SJCRH30 (cell line): ENCODE data around the gene P2RY10. TPM values are rescaled to one million over a fixed set of nuclear protein-coding genes. Genes with fewer than 3 reads are reported as not detected.
"Not testable (repeated sequence)": the region's sequence is repeated elsewhere in the genome, so short reads cannot be mapped to it uniquely, and the experiment has no call there.

Experiments
- DNase-seq, 2 experiments: peaks; one replicate each; pipeline ENCODE4 v3.0.0-alpha.2; 2015 to 2020
- H3K27ac ChIP-seq: fragments of 250-450 bp; sonication (Bioruptor Pico); 2 replicates; pipeline ENCODE4 v1.5.1; 2020; ENCODE audit warnings: mild to moderate bottlenecking, moderate library complexity
- H3K27me3 ChIP-seq: fragments of 250-450 bp; sonication (Bioruptor Pico); 2 replicates; pipeline ENCODE4 v1.5.1; 2020; ENCODE audit warnings: mild to moderate bottlenecking, moderate library complexity
- H3K36me3 ChIP-seq: fragments of 250-450 bp; sonication (Bioruptor Pico); 2 replicates; pipeline ENCODE4 v1.5.1; 2020; ENCODE audit warnings: mild to moderate bottlenecking, moderate library complexity
- H3K4me1 ChIP-seq: fragments of 250-450 bp; sonication (Bioruptor Pico); 2 replicates; pipeline ENCODE4 v1.5.1; 2020; ENCODE audit warnings: mild to moderate bottlenecking, moderate library complexity
- H3K4me3 ChIP-seq: fragments of 250-450 bp; sonication (Bioruptor Pico); 2 replicates; pipeline ENCODE4 v1.5.1; 2020; ENCODE audit warnings: mild to moderate bottlenecking, moderate library complexity
- H3K9me3 ChIP-seq: fragments of 250-450 bp; sonication (Bioruptor Pico); replicated peaks from 2 replicates; pipeline ENCODE4 v1.5.1; 2020; ENCODE audit warnings: mild to moderate bottlenecking, moderate library complexity
- total RNA-seq: library from RNA; depleted of rRNA; stranded (reverse); fragments of >200 nt; shearing (Covaris generic); gene quantifications from 2 replicates; pipeline ENCODE4 v1.2.3, GENCODE V29; 2014; rRNA removed

The P2RY10 gene
- total RNA-seq, 1 experiment from 2014 or later = 0.12 TPM

DNA sequence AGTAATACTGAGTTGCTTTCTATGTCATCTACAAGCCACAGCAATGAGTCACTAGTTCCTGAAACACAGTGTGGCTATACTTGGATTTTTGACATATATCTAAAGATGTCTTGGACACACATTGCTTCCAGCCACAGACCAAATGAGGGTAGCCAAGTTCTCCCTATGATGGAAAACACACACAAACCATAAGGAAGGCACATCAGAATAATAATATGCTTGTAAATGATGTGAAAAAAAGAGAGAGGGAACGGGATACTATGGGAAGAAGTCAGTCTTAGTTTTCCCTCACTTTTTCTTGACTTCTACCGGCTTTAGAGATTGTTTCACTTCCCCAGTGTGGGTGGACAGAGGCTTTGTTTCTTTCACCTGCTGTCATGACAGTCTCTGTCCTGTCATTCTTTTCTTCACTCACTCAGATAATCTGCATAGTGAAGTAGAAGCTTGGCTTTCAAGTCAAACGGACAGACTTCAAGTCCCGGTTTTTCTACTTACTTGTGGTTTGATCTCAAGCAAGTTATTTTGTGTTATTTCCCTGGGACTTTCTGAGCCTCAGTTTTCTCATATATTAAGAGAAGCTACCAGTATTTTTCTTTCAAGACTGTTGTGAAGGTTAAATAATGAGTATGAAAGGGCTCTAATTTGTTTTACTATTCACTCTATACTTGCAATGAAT, 34.7 kb downstream of the P2RY10 start:
- H3K4me1 ChIP-seq = no peaks in the 10 kb centered on the region
- DNase-seq = no peak
- no peak overlapping the region for H3K4me3 ChIP-seq

DNA sequence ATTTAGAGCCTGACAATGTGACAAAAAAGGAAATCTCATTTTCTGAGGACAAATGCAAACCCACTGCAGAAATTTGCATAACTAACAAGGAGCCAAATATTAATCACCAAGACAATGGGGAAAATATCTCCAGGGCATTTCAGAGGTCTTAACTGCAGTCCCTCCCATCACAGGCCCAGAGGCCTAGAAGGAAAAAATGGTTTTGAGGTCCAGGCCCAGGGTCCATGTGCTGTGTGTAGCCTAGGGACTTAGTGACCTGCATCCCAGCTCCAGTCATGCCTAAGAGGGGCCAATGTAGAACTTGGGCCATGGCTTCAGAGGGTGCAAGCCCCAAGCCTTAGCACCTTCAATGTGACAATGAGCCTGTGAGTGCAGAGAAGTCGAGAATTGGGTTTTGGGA, 44.2 kb downstream of the P2RY10 start:
- H3K4me1 ChIP-seq = no peaks in the 10 kb centered on the region
- H3K9me3 ChIP-seq = no peaks in the 10 kb centered on the region
- no peaks in the 10 kb centered on the region for H3K36me3 ChIP-seq
- no peak overlapping the region for H3K4me3 ChIP-seq
- DNase-seq = no peak
- no peak overlapping the region for H3K27ac ChIP-seq
- H3K27me3 ChIP-seq = no peaks in the 10 kb centered on the region

More for the DNA sequence above, 34.7 kb downstream of the P2RY10 start:
- Histone ChIP-seq H3K9me3 (no peaks in the 10 kb centered on the region), H3K27me3 (no peaks in the 10 kb centered on the region), H3K27ac (no peak overlapping the region), H3K36me3 (no peaks in the 10 kb centered on the region)

DNA sequence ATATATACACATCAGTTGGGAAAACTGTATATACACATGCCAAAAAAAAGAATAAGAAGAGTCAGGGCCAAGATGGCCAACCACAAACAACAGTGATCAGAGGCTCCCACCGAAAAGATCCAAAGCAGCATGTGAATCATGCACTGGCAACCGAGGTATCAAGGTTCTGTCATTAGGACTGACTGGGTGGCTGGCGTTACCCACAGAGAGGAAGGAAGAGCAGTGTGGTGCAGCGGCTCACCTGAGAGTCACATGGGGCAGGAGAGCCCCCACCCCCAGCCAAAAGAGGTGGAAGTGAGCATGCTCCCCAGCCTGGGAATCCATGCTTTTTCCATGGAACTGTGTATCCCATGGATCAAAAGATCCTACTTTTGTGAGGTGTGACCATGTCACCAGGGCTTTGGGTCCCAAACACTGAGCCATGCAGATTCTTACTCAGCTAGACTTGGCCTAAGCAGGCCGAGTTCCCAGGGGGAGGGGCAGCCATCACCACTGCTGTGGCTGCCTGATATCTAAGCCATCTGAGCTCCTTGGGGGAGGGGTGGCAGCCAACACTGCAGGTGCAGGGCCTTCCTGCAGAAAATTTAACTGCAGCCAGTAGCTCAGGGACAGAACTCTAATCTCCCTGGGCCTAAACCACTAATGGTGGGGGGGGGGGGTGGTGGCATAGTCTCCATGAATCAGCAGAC, 52.8 kb downstream of the P2RY10 start:
- Histone ChIP-seq H3K36me3 (no peaks in the 10 kb centered on the region), H3K4me1 (no peaks in the 10 kb centered on the region), H3K27ac (no peak overlapping the region), H3K4me3 (no peak overlapping the region), H3K9me3 (no peaks in the 10 kb centered on the region), H3K27me3 (no peaks in the 10 kb centered on the region)
- no peak for DNase-seq

DNA sequence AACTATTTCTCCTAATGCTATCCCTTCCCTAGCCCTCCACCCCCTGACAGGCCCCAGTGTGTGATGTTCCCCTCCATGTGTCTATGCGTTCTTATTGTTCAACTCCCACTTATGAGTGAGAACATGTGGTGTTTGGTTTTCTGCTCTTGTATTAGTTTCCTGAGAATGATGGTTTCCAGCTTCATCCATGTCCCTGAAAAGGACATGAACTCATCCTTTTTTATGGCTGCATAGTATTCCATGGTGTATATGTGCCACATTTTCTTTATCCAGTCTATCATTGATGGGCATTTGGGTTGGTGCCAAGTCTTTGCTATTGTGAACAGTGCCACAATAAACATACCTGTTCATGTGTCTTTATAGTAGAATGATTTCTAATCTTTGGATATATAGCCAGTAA, 62.3 kb downstream of the P2RY10 start:
- not testable (repeated sequence) for H3K36me3 ChIP-seq, H3K4me3 ChIP-seq, DNase-seq, H3K27ac ChIP-seq, H3K4me1 ChIP-seq, H3K9me3 ChIP-seq, H3K27me3 ChIP-seq

Other genes with a start within 250 kb of the P2RY10 start
- 11.7 and 14.3 TPM in 2 replicates for gene LPAR4, start 197.7 kb upstream of the P2RY10 start, total RNA-seq
- 0.58 and 0.63 TPM in 2 replicates for gene GPR174, start 199.3 kb downstream of the P2RY10 start, total RNA-seq